Measurements from ENCODE around the gene SIN3A. TPM values are rescaled to one million over a fixed set of nuclear protein-coding genes. Genes with fewer than 3 reads are reported as not detected.

The SIN3A gene
- total RNA-seq, 1 experiment from 2014 or later = 107 TPM

- no peaks in the 10 kb centered on the region for H3K27me3 ChIP-seq (ENCODE audit: control insufficient read depth, insufficient read depth, low read length)
- in situ Hi-C loops (cut with HindIII; ENCODE audit: low pct_unique_long_range_greater_than_20kb, low sequenced_read_pairs) = no loop called here
- no TSS peak for BruUV-seq (replicated peaks)
- intact Hi-C loops (cut with micrococcal nuclease; ENCODE audit: unreplicated experiment) = no loop called here
- ChIA-PET CTCF (interaction anchor here (0.7 kb wide), 1 partner anchor 415 kb away, joined by 3 read pairs; no protein-coding TSS in a partner anchor), POLR2A (no interaction called here)
- DNase-seq (ENCODE audit: low read depth, low spot score) = no peak
- no peak for ATAC-seq
- no peak overlapping the region for H3K4me3 ChIP-seq (ENCODE audit: low read depth in 2 of 2, low read length in 2 of 2)
- no peaks in the 10 kb centered on the region for H3K4me1 ChIP-seq (ENCODE audit: control insufficient read depth, insufficient read depth, low read length)
- H3K36me3 ChIP-seq (ENCODE audit: control insufficient read depth, insufficient read depth, low read length) = peaks cover 44% of the 10 kb centered on the region
- H3K9me3 ChIP-seq (ENCODE audit: control insufficient read depth, insufficient read depth, low read depth, low read length) = no peaks in the 10 kb centered on the region
- H3K27ac ChIP-seq (ENCODE audit: low read length) = no peak overlapping the region
- no peak for TF ChIP-seq SIN3A (IDR thresholded peaks at IDR 0.05; ENCODE audit: borderline replicate concordance, insufficient read depth, low read depth, low read length)
- no peak for TF ChIP-seq REST (IDR thresholded peaks at IDR 0.05; ENCODE audit: insufficient read depth in 1 of 2, low read depth in 2 of 2, low read length in 1 of 2)
- TF ChIP-seq CTCF (IDR thresholded peaks at IDR 0.05) = no peak
- no peak for TF ChIP-seq POLR2AphosphoS5 (IDR thresholded peaks at IDR 0.05; ENCODE audit: low read depth, low read length)
- TF ChIP-seq TCF7L2 (IDR thresholded peaks at IDR 0.05; ENCODE audit: low read depth, low read length) = no peak
These were observed 41.3 kb downstream of the SIN3A start for GRCh38 chr15:75410196-75410595.

DNA sequence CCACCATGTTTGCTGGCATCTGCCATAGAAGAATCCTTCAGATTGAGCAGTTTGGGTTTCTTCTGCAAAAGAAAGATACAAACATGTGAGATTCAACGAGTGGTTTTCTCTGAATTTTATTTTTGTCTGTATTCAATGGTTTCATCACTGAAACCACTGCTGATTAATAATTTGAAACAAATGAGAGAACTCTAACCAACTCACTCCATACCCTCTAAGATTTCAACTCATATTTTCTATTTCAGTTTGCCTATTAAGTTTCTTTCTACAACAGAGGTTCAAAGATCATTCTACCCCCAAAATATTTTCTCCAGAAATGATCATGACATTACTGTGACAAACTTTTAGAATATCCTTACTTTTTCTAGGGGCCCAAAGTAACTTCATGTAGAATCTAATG lies 44.4 kb downstream of the SIN3A start:
- intact Hi-C loops (cut with micrococcal nuclease; ENCODE audit: unreplicated experiment) (no loop called here), in situ Hi-C loops (cut with HindIII; ENCODE audit: low pct_unique_long_range_greater_than_20kb, low sequenced_read_pairs) (no loop called here)
- BruUV-seq (replicated peaks) = no TSS peak
- ATAC-seq = no peak
- H3K9me3 ChIP-seq (ENCODE audit: control insufficient read depth, insufficient read depth, low read depth, low read length) = no peaks in the 10 kb centered on the region
- POLR2A ChIA-PET = no interaction called here
- no peak overlapping the region for H3K27ac ChIP-seq (ENCODE audit: low read length)
- no peak overlapping the region for H3K4me3 ChIP-seq (ENCODE audit: low read depth in 2 of 2, low read length in 2 of 2)
- H3K27me3 ChIP-seq (ENCODE audit: control insufficient read depth, insufficient read depth, low read length) = no peaks in the 10 kb centered on the region
- peaks cover 33% of the 10 kb centered on the region for H3K36me3 ChIP-seq (ENCODE audit: control insufficient read depth, insufficient read depth, low read length)
- no peak for DNase-seq (ENCODE audit: low read depth, low spot score)
- no peaks in the 10 kb centered on the region for H3K4me1 ChIP-seq (ENCODE audit: control insufficient read depth, insufficient read depth, low read length)
- TF ChIP-seq POLR2AphosphoS5 (IDR thresholded peaks at IDR 0.05; ENCODE audit: low read depth, low read length) = no peak
- no peak for TF ChIP-seq TCF7L2 (IDR thresholded peaks at IDR 0.05; ENCODE audit: low read depth, low read length)
- TF ChIP-seq REST (IDR thresholded peaks at IDR 0.05; ENCODE audit: insufficient read depth in 1 of 2, low read depth in 2 of 2, low read length in 1 of 2) = no peak
- TF ChIP-seq CTCF (IDR thresholded peaks at IDR 0.05) = no peak
- no peak for TF ChIP-seq SIN3A (IDR thresholded peaks at IDR 0.05; ENCODE audit: borderline replicate concordance, insufficient read depth, low read depth, low read length)
- CTCF ChIA-PET = interaction anchor here (0.6 kb wide), 1 partner anchor 353 kb away, joined by 7 read pairs; no protein-coding TSS in a partner anchor

All from Panc1 (cell line).